SIG-M5 treated with dmso at 0.1 percent for 504 hours (cell line): ENCODE measurements around the gene EYA2.

Source experiments
- DNase-seq: peaks from one replicate; lab custom pipeline; 2025; ENCODE audit not compliant: unreplicated experiment; lab: John Stamatoyannopoulos, UW

The EYA2 gene

GRCh38 chr20:47059536-47059935 is 164.9 kb downstream of the EYA2 start:
- no peak for DNase-seq

DNA sequence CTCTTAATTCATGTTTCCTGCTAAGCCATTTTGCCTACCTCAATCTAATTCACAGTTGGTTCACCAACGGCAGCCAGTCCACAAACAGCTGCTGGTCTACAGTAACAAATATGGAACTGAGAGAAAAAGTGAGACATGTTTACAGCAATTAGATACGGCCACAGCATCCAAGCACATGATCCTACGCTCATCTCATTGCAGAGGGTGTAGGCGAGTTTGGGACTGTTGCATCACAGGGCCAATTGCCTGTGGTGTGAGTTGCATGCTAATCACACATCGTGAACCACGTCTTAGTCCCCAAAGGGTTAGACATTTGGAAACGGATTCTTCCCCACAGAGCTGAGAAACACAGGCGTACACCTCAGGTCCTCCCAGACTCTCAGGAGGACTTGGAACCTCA is 166.9 kb downstream of the EYA2 start:
- DNase-seq, result no peak

GRCh38 chr20:47062226-47062890 is 167.7 kb downstream of the EYA2 start:
- no peak for DNase-seq

DNA sequence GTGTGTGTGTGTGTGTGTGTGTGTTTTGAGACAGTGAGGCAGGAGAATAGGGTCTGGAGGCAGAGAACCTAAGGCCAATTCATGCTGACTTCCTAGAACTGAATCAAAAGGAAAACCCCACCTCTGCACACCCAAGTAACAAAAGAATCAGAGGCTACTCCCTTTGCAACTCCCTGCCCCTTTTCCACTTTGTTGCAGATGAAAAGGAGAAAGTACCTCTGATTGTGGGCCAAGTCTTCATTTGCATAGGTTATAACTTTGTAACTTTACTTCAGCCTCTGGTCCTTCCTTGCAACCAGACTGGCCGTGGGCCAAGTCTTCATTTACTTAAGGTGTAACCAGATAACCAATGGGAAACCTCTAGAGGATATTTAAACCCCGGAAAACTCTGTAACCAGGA is 168.8 kb downstream of the EYA2 start:
- no peak for DNase-seq

- no peak for DNase-seq
Observed at GRCh38 chr20:47063808-47064207, 169.2 kb downstream of the EYA2 start.

- DNase-seq, result no peak
Observed at GRCh38 chr20:47066484-47067270, 172.0 kb downstream of the EYA2 start.

DNA sequence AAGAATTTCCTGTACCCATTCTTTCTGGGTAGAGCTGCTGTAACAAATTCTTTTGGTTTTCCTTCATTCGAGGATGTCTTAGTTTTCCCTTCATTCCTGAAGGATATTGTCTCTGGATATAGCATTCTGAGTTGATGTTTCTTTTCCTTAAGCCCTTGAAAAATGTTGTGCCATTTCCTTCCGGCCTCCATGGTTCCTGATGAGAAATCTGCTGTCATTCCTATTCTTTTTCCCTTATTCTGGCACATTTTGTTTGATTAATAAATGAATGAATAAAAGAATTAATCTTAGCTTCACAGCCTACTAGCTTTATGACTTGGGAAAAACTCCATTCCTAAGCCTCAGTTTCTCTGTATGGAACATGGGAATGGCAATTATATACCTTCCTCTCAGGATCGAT is 173.1 kb downstream of the EYA2 start:
- no peak for DNase-seq

GRCh38 chr20:47070176-47070575 is 175.5 kb downstream of the EYA2 start:
- DNase-seq, result no peak

DNA sequence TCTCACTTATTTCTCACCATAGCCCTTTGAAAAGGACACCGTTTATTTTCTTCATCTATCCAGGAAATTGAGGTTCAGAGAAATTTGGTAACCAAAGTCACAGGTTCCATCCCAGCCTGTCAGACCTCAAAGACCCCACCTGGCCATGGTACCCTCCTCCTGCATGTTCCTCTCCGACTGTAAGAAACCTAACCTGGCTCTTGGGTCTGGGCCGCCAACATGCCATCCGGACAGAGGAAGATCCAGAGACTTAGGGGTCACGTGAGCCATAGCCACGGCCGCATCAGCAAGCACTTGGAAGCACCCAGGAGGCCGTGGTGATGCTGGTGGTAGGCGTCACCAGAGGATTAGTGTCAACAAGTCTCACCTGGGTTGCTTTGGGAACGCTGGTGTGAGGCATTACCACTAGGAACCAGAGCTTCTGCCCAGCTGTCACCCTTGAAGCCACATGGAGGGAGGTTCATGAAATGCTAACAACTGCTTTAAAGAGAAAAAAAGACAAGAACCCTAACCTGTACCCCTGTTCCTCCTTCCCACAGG is 177.1 kb downstream of the EYA2 start:
- no peak for DNase-seq

DNA sequence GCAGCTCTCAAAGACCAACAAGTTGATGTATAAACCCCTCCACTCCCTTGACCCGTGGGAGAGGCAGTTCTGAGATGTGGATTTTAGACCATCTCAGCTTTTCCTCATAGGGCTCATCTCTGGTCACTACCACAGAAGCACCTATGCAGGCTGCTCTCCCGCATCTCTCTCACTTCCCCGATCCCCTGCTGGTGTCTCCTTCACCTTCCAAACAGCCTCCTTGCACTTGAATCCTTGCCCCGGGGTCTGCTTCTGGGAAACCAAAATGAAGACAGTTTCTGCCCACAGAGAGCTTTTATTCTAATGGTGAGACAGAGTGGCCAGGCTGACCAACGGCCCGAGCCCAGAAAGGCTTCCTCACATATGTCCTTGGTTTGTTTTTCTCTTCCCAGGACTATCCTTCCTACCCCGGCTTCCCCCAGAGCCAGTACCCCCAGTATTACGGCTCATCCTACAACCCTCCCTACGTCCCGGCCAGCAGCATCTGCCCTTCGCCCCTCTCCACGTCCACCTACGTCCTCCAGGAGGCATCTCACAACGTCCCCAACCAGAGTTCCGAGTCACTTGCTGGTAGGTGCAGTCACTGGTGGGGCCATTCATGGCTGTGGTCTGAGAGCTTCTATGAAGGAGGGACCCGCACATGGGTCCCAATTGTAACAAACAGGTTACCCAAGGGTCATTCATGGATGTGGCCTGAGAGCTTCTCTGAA is 179.3 kb downstream of the EYA2 start:
- no peak for DNase-seq

- no peak for DNase-seq
Observed at GRCh38 chr20:47075263-47075662, 180.6 kb downstream of the EYA2 start.

- DNase-seq, result no peak
Observed at GRCh38 chr20:47079047-47079446, 184.4 kb downstream of the EYA2 start.

DNA sequence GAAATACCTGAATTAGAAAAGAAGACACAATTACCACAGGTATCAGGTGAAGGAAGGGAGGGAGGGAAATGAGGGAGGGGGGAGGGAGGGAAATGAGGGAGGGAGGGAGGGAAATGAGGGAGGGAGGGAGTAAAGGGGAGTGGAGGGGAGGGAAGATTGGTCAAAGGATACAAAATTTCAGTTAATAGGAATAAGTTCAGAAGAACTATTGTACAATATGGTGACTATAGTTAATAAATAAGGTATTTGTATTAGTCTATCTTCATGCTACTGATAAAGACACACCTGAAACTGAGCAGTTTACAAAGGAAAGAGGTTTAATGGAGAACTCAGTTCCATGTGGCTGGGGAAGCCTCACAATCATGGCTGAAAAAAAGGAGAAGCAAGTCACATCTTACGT is 185.7 kb downstream of the EYA2 start:
- DNase-seq, result no peak

- DNase-seq, result no peak
Observed at GRCh38 chr20:47086316-47086715, 191.7 kb downstream of the EYA2 start.

GRCh38 chr20:47088335-47088734 is 193.7 kb downstream of the EYA2 start:
- no peak for DNase-seq

DNA sequence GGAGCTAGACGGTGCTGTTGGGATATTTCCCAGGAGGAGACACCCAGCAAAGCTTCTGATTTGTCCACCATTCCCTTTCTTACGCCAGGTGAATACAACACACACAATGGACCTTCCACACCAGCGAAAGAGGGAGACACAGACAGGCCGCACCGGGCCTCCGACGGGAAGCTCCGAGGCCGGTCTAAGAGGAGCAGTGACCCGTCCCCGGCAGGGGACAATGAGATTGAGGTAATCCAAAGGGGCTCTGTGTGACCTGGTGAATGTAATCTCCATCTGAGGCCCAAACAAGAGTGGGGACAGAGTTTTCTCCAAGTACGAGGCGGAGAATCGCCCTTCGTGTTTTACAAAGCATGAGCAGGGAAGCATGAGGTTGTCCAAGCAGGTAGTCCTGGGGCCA is 194.5 kb downstream of the EYA2 start:
- DNase-seq, result no peak

- no peak for DNase-seq
Observed at GRCh38 chr20:47090835-47091234, 196.2 kb downstream of the EYA2 start.

GRCh38 chr20:47093320-47093966 is 198.8 kb downstream of the EYA2 start:
- no peak for DNase-seq

GRCh38 chr20:47095690-47096089 is 201.0 kb downstream of the EYA2 start:
- no peak for DNase-seq

DNA sequence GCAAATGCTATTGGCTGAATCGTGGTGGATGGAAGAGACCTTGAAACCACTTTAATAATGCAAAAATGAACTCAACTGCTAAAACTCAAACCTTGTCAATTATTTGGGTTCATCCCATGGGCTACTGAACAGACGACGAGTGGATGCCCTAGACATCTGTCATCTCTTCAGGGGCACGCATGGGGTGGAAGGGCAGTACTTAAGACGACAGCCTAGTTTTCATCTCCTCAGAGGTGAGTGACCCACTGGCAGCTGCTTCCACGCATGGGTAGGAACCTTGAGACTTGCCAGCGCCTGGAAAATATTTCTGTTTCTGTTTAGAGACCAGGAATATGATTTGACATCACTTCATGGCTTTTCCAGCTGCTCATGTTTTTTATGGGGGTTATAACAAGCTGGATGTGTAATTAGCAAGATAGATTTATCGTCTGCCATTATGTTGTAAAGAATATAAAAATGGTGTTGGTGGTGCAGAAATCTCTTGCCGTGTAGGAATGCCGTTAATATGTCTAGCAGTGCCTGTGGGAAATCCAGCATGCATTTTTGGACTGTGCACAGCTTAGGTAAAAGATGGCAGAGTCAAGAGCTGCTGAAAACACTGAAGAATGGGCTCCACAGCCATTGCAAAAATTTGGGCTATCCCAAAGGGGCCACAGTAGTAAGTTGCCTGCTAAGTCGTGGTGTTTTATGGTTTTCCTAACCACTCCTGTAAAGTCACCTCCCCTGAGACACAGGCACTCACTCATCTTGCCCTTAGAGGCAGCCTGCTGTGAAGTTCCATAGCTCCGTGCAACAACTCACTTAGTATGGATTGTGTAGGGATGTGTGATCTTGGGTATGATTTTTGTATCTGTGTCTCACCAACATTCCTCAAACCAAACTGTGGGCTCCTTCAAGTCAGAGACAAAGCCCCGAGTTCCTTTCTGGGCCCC is 203.3 kb downstream of the EYA2 start:
- no peak for DNase-seq
